Immature natural killer cell (primary cell): ENCODE measurements around the gene TAS2R50. TPM values are rescaled to one million over a fixed set of nuclear protein-coding genes. Genes with fewer than 3 reads are reported as not detected.
"Not testable (repeated sequence)": the region's sequence is repeated elsewhere in the genome, so short reads cannot be mapped to it uniquely, and the experiment has no call there.

Experiments used
- DNase-seq, 3 donors: peaks; one replicate each; pipeline ENCODE4 v3.0.0; 2022; ENCODE audit warnings: mixed read lengths in 1 of 3
- H3K27ac Mint-ChIP-seq, 6 donors: one replicate each; pipeline ENCODE4 v1.8.0; 2020; ENCODE audit warnings: mixed read lengths in 6 of 6, mild to moderate bottlenecking in 5 of 6, inconsistent platforms in 4 of 6, moderate library complexity in 3 of 6
- H3K27me3 Mint-ChIP-seq, 3 donors: one replicate each; pipeline ENCODE4 v1.8.0; 2020 to 2021; ENCODE audit warnings: low read depth in 3 of 3, mild to moderate bottlenecking in 3 of 3, mixed read lengths in 3 of 3, moderate library complexity in 3 of 3, inconsistent platforms in 1 of 3
- H3K36me3 Mint-ChIP-seq, 3 donors: one replicate each; pipeline ENCODE4 v1.8.0; 2020; ENCODE audit warnings: mixed read lengths in 3 of 3, inconsistent platforms in 2 of 3, mild to moderate bottlenecking in 2 of 3
- H3K4me1 Mint-ChIP-seq, 2 donors: one replicate each; pipeline ENCODE4 v1.8.0; 2020; ENCODE audit warnings: inconsistent platforms in 2 of 2, mild to moderate bottlenecking in 2 of 2, mixed read lengths in 2 of 2, moderate library complexity in 1 of 2
- H3K4me3 Mint-ChIP-seq, 5 donors: one replicate each; pipeline ENCODE4 v1.8.0; 2020; ENCODE audit warnings: mild to moderate bottlenecking in 5 of 5, mixed read lengths in 5 of 5, inconsistent platforms in 3 of 5, moderate library complexity in 3 of 5
- H3K9me3 Mint-ChIP-seq, 6 donors: one replicate each; pipeline ENCODE4 v1.8.0; 2020; ENCODE audit warnings: mild to moderate bottlenecking in 6 of 6, mixed read lengths in 6 of 6, inconsistent platforms in 4 of 6, moderate library complexity in 3 of 6
- polyA plus RNA-seq, 3 donors: library from polyadenylated mRNA; unstranded; fragments of 300-500 nt; fragmentation: Illumina TruSeq; gene quantifications; one replicate each; pipeline ENCODE4 v1.2.3, GENCODE V29; 2021

The TAS2R50 gene
- not detected for polyA plus RNA-seq

DNA sequence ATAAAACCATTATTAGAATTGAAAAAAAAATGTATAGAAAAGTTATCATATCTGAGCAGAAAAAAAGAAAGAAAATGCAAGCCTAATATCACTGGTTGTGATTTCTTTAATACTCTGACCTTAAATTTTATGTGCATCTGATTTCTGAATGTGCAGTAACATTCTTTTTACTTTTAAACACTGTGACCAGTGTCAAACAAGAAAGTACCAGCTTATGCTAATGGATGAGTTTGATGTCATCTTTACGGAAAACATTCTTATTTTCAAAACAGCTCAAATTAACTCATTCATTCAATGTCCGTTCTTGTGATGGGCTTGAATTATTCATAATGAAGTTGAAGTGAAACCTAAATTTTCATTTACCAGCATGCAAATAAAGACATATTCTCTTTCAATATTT is at the start of gene TAS2R50:
TSS of gene TAS2R50 (minus strand) at position 101 of the 400 bp plus-strand sequence. CDS start at position 49, 52 bp downstream.
- Mint-ChIP-seq H3K27ac (no peak within 1 kb of the TSS), H3K9me3 (peaks cover 0 to 2% (median 0%) of the 10 kb centered on the region in 6 donors), H3K4me3 (no peak within 1 kb of the TSS), H3K27me3 (peaks cover 4 to 27% (median 23%) of the 10 kb centered on the region in 3 donors), H3K4me1 (peaks cover 18 to 23% of the 10 kb centered on the region in 2 donors), H3K36me3 (peaks cover 16 to 24% (median 17%) of the 10 kb centered on the region in 3 donors)
- DNase-seq, result no peak

- DNase-seq, H3K27me3 Mint-ChIP-seq, H3K4me3 Mint-ChIP-seq, H3K27ac Mint-ChIP-seq, H3K9me3 Mint-ChIP-seq: not testable (repeated sequence)
- H3K36me3 Mint-ChIP-seq, result peaks cover 7 to 16% (median 13%) of the 10 kb centered on the region in 3 donors
- H3K4me1 Mint-ChIP-seq, result peaks cover 0 to 26% of the 10 kb centered on the region in 2 donors
These were observed 47.2 kb upstream of the TAS2R50 start for GRCh38 chr12:11033959-11034358.

- no peak for DNase-seq
- Mint-ChIP-seq H3K4me1 (peaks cover 0 to 30% of the 10 kb centered on the region in 2 donors), H3K36me3 (peaks cover 4 to 15% (median 8%) of the 10 kb centered on the region in 3 donors), H3K27ac (no peak within 1 kb of the TSS), H3K27me3 (no peaks in the 10 kb centered on the region), H3K9me3 (peaks cover 0 to 1% (median 0%) of the 10 kb centered on the region in 6 donors), H3K4me3 (no peak within 1 kb of the TSS)
These were observed 44.6 kb upstream of the TAS2R50 start, which contains the start of gene TAS2R31 for GRCh38 chr12:11031307-11031706. TSS of gene TAS2R31 (minus strand) at chr12:11031407. CDS start at chr12:11031335, 72 bp downstream.

DNA sequence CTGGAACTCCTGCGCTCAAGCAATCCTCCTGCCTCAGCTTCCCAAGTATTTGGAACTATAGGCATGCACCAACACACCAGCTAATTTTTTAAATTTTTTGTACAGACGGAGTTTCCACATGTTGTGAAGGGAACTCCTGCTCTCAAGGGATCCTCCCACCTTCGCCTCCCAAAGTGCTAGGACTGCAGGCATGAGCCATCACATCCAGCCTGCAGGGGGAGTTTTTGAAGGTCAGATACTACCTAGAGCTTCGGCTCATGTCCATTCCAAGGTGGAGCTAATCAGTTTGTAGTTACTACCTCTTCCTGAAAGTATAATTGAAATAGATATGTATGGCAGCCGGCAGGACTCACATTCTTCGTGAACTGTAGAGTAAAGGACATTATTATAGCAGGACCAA is 39.4 kb upstream of the TAS2R50 start:
- peaks cover 0 to 29% of the 10 kb centered on the region in 2 donors for H3K4me1 Mint-ChIP-seq
- DNase-seq, result no peak
- peaks cover 0 to 7% (median 3%) of the 10 kb centered on the region in 6 donors for H3K9me3 Mint-ChIP-seq
- H3K4me3 Mint-ChIP-seq, result no peak overlapping the region
- H3K36me3 Mint-ChIP-seq, result peaks cover 8 to 23% (median 9%) of the 10 kb centered on the region in 3 donors
- H3K27me3 Mint-ChIP-seq, result no peaks in the 10 kb centered on the region
- no peak overlapping the region for H3K27ac Mint-ChIP-seq

GRCh38 chr12:11023387-11023786 is 36.7 kb upstream of the TAS2R50 start:
- Mint-ChIP-seq H3K4me1 (peaks cover 0 to 17% of the 10 kb centered on the region in 2 donors), H3K4me3 (no peak overlapping the region), H3K27me3 (peaks cover 0 to 3% (median 0%) of the 10 kb centered on the region in 3 donors), H3K27ac (no peak overlapping the region), H3K9me3 (peaks cover 0 to 7% (median 3%) of the 10 kb centered on the region in 6 donors), H3K36me3 (peaks cover 8 to 19% (median 9%) of the 10 kb centered on the region in 3 donors)
- DNase-seq, result no peak

DNA sequence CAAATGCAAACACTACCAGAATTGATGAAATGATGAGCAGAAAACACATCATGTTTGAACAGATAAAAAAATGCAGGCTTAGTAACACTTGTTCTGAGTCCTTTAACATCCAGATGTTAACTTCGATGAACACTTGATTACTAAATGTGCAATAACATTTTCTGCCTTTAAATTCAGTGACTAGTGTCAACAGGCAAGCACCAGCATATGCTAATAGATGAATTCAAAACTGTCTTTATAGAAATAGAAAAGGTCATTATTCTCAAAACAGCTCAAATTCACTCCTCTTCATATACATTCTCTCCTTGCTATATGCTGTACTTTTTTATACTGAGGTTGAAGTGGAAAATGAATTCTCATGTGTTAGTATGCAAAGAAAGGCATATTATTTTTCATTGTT is 35.8 kb upstream of the TAS2R50 start, which contains the start of gene TAS2R19:
TSS of gene TAS2R19 (minus strand) at position 101 of the 400 bp plus-strand sequence. CDS start at position 52, 49 bp downstream.
- Mint-ChIP-seq H3K27me3 (peaks cover 0 to 3% (median 0%) of the 10 kb centered on the region in 3 donors), H3K4me3 (no peak within 1 kb of the TSS), H3K4me1 (peaks cover 0 to 17% of the 10 kb centered on the region in 2 donors), H3K36me3 (peaks cover 8 to 17% (median 9%) of the 10 kb centered on the region in 3 donors), H3K27ac (no peak within 1 kb of the TSS), H3K9me3 (peaks cover 0 to 7% (median 3%) of the 10 kb centered on the region in 6 donors)
- DNase-seq, result no peak

DNA sequence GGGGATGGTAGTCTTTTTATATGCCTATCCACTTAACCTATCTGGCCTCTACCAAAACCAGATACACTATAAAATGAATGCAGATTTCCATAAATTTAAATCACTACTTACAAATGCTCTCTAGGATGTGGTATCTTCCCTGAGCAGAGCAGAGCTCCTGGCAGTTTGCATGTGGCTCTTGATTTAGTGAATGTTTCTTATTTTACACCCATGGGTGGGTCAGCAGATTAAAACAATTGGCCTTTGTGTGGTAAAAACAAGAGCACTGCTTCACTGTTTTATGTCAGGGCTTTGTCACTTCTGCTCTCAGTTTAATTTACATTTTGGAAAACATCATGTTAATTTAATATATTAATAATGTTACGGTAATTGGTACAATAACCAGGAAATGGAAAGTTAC is 30.2 kb upstream of the TAS2R50 start:
- peaks cover 0 to 18% of the 10 kb centered on the region in 2 donors for H3K4me1 Mint-ChIP-seq
- peaks cover 0 to 3% (median 0%) of the 10 kb centered on the region in 3 donors for H3K27me3 Mint-ChIP-seq
- peaks cover 0 to 3% (median 0%) of the 10 kb centered on the region in 3 donors for H3K36me3 Mint-ChIP-seq
- DNase-seq, result no peak
- no peak overlapping the region for H3K4me3 Mint-ChIP-seq
- H3K9me3 Mint-ChIP-seq, result no peaks in the 10 kb centered on the region
- H3K27ac Mint-ChIP-seq, result no peak overlapping the region

- H3K4me3 Mint-ChIP-seq, result no peak overlapping the region
- DNase-seq, result no peak
- peaks cover 0 to 18% of the 10 kb centered on the region in 2 donors for H3K4me1 Mint-ChIP-seq
- peaks cover 0 to 3% (median 0%) of the 10 kb centered on the region in 3 donors for H3K27me3 Mint-ChIP-seq
- no peaks in the 10 kb centered on the region for H3K36me3 Mint-ChIP-seq
- H3K27ac Mint-ChIP-seq, result no peak overlapping the region
- no peaks in the 10 kb centered on the region for H3K9me3 Mint-ChIP-seq
These were observed 29.2 kb upstream of the TAS2R50 start for GRCh38 chr12:11015775-11016430.

- H3K4me3 Mint-ChIP-seq, result no peak overlapping the region
- no peaks in the 10 kb centered on the region for H3K36me3 Mint-ChIP-seq
These were observed 27.5 kb upstream of the TAS2R50 start for GRCh38 chr12:11014234-11014633.

GRCh38 chr12:11007608-11008007 is 20.9 kb upstream of the TAS2R50 start:
- Mint-ChIP-seq H3K4me1 (peaks cover 0 to 4% of the 10 kb centered on the region in 2 donors), H3K9me3 (no peaks in the 10 kb centered on the region), H3K27ac (no peak overlapping the region), H3K36me3 (peaks cover 0 to 9% (median 8%) of the 10 kb centered on the region in 3 donors), H3K4me3 (no peak overlapping the region), H3K27me3 (no peaks in the 10 kb centered on the region)
- no peak for DNase-seq

More at GRCh38 chr12:11014234-11014633, 27.5 kb upstream of the TAS2R50 start:
- Mint-ChIP-seq H3K27me3 (peaks cover 0 to 3% (median 0%) of the 10 kb centered on the region in 3 donors), H3K27ac (no peak overlapping the region), H3K9me3 (no peaks in the 10 kb centered on the region), H3K4me1 (peaks cover 0 to 15% of the 10 kb centered on the region in 2 donors)
- DNase-seq, result no peak

DNA sequence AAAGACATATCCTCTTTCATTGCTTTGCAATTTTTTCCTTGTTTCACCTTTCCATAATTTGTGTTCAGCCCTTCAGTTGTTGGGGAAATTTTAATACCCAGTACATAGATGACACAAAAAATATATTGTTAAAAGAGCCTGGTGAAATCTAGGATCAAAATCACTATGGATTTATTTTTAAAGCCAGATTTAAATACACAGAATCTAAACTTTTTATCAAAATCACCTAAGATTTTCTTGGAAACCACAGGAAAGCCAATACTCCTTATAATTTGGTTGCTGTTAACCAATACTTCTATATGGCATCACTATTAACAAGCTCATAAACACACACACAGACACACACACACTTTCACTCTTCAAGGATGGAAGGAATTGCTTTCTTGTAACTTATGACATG is 11.5 kb upstream of the TAS2R50 start, which contains the start of gene TAS2R20:
TSS of gene TAS2R20 (minus strand) at position 101 of the 400 bp plus-strand sequence. CDS start 429 bp downstream, outside the sequence.
- no peak for DNase-seq
- Mint-ChIP-seq H3K4me3 (no peak within 1 kb of the TSS), H3K36me3 (peaks cover 0 to 16% (median 13%) of the 10 kb centered on the region in 3 donors), H3K4me1 (no peaks in the 10 kb centered on the region), H3K9me3 (peaks cover 0 to 1% (median 0%) of the 10 kb centered on the region in 6 donors), H3K27ac (no peak within 1 kb of the TSS), H3K27me3 (no peaks in the 10 kb centered on the region)

DNA sequence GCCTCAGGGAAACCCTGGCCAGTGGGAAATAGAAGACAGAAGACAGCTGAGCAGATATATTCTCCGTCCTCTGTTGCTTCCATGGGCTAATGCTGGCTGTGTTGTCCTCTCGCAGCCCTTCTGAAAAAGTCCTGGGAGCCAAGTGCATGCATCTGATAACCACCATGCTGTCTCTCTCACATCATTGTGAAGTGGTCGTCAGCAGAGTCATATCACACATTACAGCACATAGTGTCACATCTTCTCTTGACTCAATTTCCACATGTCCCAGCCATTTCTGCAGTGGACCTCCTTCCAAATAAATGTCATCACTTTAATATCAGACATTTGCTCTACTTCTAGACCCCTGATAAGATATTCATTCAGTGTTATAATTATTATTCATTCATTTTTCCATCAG is 7.6 kb upstream of the TAS2R50 start:
- no peak overlapping the region for H3K4me3 Mint-ChIP-seq
- peaks cover 0 to 4% (median 2%) of the 10 kb centered on the region in 3 donors for H3K27me3 Mint-ChIP-seq
- no peaks in the 10 kb centered on the region for H3K4me1 Mint-ChIP-seq
- H3K9me3 Mint-ChIP-seq, result no peaks in the 10 kb centered on the region
- no peak overlapping the region for H3K27ac Mint-ChIP-seq
- DNase-seq, result no peak
- H3K36me3 Mint-ChIP-seq, result peaks cover 16 to 26% (median 19%) of the 10 kb centered on the region in 3 donors

DNA sequence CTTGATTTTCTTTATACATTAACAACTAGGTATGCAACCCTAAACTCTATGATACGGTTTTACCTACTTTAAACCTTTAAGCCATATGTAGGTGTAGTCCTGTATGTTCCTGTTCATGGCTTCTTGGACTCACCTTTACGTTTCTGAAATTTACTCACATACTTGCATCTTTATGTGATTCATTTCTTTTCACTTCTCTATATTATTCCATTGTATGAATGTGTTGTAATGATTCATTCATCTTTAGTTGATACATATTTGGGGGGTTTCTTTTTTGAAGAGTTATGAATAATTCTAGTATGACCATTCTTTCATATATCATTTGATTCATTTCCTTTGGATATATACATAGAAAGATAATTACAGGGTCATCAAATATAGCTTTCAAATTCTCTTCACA is 2.4 kb upstream of the TAS2R50 start:
- Mint-ChIP-seq H3K36me3 (peaks cover 16 to 24% (median 17%) of the 10 kb centered on the region in 3 donors), H3K4me1 (peaks cover 0 to under 1% of the 10 kb centered on the region in 2 donors), H3K4me3 (no peak overlapping the region), H3K27me3 (peaks cover 4 to 19% (median 11%) of the 10 kb centered on the region in 3 donors), H3K27ac (no peak overlapping the region), H3K9me3 (peaks cover 0 to 2% (median 0%) of the 10 kb centered on the region in 6 donors)
- DNase-seq, result no peak

GRCh38 chr12:10982244-10982643 is 4.5 kb downstream of the TAS2R50 start:
- peak overlapping the region in 1 of 6 donors; percentile 15 for H3K27ac Mint-ChIP-seq
- H3K9me3 Mint-ChIP-seq, result peaks cover 0 to under 1% (median 0%) of the 10 kb centered on the region in 6 donors
- H3K4me3 Mint-ChIP-seq, result peak overlapping the region; percentile 3 to 57 (median 47)
- DNase-seq, result peak; percentile 60 to 79 (median 78)
- peaks cover 20 to 30% of the 10 kb centered on the region in 2 donors for H3K4me1 Mint-ChIP-seq
- peaks cover 16 to 35% (median 30%) of the 10 kb centered on the region in 3 donors for H3K27me3 Mint-ChIP-seq
- H3K36me3 Mint-ChIP-seq, result peaks cover 0 to 18% (median 5%) of the 10 kb centered on the region in 3 donors
